ENCODE measurements around the gene PUSL1.

PUSL1 gene

DNA sequence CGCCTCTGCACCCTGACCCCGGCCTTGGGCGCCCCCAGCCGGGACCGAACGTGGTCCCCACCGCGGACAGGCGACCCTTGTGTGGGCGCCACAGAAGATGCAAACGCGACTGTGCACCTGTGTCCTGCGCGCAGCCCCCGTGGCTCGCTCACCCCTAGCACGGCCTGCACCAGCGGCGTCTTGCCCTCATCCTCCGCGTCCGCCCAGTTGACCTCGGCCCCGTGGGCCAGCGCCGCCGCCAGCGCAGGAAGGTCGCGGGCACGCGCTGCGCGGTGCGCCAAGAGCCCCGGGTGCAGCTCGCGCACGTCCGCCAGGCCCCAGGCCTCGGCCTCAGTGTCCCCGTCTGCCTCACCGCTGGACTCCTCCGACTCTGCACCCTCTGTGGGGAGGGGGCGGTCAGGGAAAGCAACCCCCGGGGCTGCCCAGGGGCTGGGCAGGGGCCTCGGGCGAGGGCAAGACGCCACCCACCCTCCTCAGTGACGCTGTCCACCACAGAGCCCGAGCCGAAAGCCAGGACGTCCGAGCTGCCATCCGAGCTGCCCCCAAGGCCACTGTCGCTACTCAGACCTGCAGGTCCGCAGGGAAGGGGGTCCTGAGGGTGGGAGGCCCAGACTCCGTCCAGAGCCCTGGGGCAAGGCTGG, 14.0 kb upstream of the PUSL1 start:
- DNase-seq (ENCODE audit: low read depth in 2 of 2), result no peak

GRCh38 chr1:1295154-1295923, 13.1 kb upstream of the PUSL1 start:
- no peak for DNase-seq (ENCODE audit: low read depth in 2 of 2)

DNA sequence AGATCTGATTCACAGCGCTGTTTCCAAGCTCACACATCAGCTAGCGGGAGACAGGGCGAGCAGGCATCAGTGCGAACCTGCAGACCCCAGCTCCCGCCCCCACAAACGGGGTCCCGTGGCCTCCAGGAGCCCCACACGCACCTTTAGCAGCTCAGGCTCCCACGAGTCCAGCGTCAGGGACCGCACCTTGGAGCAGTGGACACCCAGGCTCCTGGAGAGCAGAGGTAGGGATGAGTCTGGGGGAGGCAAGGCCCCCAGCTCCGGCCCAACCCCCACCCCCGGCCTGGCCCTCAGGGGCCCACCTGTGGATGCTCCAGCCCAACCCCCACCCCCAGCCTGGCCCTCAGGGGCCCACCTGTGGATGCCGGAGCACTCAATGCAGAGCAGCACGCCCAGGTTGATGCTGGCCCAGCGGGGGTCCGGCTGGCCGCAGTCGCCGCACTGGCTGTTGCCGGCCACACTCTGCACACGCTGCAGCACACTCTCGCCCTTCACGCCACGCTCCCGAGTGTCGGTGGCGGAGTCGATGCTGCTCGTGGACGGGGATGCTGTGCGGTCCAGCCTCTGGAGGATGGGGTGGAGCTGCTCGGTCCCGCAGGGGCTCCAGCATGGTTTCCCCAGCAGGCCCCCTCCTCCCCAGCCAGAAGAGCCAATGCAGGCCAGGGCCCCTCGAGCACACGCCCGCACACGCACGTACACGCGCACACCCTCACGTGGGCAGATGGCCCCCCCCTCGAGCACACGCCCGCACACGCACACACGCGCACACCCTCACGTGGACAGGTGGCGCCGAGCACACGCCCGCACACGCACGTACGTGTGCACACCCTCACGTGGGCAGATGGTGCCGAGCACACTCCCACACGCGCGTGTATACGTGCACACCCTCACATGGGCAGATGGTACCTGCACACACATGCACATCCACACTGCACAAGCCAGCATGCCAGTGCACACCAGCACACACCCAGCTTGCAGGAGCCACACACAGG, 12.0 kb upstream of the PUSL1 start:
- no peak for DNase-seq (ENCODE audit: low read depth in 2 of 2)

DNA sequence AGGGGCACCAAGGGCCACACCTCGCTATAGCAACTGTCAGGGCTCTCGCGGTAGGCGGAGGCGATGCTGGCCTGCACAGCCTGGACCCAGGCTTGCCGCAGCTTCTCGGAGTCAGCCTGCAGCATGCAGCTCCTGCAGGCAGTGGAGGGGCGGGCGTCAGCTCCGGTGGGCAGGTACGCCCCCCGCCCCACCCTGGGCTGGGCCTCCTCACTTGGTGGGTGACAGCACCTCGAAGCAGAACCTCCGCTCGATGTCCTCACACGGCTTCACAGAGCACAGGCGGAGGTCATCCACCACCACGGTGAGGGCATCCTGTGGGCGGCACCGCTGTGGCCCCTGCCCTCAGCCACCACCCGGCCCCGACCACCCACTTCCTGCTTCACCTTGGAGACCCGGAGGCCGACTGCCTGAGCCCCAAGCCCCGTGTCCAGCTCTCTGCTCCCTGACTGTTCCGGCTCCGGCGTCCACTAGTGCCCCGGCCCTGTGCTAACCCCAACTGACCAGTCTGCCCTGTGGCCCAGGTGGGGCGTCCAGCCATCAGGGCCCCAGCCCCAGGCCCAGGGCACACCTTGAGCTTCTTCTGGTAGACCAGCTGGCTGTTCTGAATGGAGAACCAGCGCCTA, 10.5 kb upstream of the PUSL1 start:
- DNase-seq (ENCODE audit: low read depth in 2 of 2), result no peak

DNA sequence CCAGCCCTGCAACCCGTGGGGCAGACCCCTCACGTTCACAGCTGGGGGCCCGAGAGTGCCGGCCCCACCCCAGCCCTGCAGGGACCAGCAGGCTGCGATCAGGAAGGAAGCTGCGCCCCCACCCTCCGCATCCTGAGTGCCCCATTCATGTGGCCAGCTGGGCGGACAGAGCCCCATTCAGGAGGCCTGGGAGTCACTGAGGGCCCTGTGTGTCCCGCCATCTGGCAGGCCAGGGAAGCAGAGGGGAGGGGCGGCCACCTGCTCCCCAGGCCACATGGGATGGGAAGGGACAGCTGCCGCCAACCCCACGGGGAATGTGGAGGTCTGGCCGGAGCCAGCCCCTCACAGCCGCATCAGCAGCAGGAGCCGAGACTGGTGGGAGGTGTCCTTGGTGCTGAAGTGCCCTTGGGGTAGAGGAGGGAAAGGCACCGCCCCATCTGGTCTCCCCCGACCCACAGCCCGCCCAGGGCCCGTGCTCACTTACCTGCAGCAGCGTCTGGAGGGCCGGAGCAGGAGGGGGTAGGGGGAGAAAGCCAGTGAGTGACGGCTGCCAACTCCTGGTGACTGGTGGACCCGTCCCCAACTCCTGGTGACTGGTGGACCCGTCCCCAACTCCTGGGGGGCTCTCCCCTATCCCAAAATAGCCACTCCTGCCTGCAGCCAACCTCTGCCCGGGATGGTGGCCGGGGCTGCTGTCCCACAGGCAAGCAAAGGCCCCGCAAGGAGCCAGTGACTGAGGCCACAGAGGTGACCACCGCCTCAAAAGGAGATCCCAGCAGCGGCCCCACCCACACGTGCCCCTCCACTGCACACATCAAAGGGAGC, 9.3 kb upstream of the PUSL1 start:
- DNase-seq (ENCODE audit: low read depth in 2 of 2), result no peak

- no peak for DNase-seq (ENCODE audit: low read depth in 2 of 2)
Measured at GRCh38 chr1:1299686-1300351, 8.6 kb upstream of the PUSL1 start.

GRCh38 chr1:1300352-1300739, 8.1 kb upstream of the PUSL1 start:
- DNase-seq (ENCODE audit: low read depth in 2 of 2), result no peak

GRCh38 chr1:1302006-1302430, 6.4 kb upstream of the PUSL1 start:
- no peak for DNase-seq (ENCODE audit: low read depth in 2 of 2)

DNA sequence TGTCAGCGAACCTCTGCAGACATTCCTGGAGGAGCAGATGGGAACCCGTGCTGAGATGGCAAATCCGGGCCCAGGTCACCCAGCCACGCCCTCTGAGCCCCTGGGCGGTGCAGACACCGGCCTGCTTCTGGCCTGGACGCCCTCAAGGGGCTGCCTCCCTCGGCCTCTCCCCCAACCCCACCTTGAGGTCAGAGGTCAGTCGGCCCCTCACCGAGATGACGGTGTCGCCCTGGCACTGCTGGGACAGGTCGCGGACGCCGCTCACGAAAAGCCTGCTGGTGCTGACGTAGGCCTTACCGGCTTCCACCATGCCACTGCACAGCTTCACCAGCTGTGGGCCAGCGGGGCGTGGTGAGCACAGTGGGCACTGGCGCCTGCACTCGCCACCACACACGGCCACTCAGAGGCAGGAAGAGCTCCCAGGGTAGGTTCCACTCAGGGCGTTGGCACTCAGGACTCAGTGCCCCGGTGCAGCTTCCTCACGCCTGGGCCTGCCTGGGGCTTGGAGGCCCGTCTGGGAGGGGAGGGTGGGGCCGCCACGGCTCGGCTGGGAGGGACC, 5.4 kb upstream of the PUSL1 start:
- no peak for DNase-seq (ENCODE audit: low read depth in 2 of 2)

DNA sequence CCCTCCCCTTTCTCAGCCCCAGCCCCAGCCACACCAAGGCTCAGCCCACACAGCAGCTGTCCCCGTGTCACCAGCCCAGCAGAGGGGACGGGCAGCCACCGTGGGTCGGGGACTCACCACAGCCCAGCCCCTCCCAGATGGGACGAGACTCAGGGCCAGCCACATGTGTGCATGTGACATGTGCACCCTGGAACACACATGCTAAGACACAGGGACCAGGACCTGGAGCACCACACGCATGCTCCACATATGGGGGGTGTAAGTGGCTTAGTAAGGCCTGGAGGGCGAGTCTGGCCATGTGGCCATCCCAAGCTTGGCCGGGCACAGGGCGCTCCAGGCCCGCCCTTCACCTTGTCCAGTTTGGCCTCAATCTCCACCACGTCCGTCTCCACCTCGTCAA, 4.7 kb upstream of the PUSL1 start:
- DNase-seq (ENCODE audit: low read depth in 2 of 2), result no peak

- peak; percentile 53 to 60 for DNase-seq (ENCODE audit: low read depth in 2 of 2)
Measured at GRCh38 chr1:1304331-1305299, 3.8 kb upstream of the PUSL1 start.

DNA sequence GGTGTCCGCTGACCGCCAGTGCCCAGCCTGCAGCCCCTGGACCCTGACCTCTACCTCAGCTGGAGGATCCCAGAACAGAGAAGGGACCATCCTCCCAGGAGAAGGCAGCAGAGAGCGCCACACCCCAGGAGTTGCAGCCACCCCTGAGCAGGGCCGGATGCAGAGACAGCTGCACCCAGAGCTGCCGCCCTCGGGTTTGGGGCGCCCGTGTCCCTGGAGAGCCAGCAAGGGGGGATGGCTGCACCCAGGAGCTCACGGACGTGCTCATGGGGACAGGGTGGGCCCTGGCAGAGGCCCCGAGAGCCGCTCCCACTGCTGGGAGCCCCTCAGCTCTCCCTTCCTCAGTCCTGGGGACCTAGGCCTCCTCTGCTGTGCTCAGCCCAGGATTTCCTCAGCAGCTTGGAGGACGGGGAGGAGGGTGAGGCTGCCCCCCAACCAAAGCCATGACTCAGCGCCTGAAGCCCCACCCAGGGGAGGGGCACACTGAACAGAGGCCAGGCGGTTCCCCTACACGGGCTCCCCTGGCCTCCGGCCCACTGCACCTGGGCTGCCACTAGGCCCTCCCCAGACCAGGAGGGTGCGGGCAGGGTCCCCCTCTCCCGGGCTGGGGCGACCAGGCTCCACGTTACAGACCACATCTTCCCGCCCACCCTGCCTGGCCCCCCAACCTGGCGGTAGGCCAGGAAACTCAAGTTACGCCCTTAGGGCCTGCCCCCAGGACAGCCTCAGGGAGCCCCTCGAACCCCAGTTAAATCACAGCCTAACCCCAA, 2.9 kb upstream of the PUSL1 start:
- peak; percentile 49 to 54 for DNase-seq (ENCODE audit: low read depth in 2 of 2)

DNA sequence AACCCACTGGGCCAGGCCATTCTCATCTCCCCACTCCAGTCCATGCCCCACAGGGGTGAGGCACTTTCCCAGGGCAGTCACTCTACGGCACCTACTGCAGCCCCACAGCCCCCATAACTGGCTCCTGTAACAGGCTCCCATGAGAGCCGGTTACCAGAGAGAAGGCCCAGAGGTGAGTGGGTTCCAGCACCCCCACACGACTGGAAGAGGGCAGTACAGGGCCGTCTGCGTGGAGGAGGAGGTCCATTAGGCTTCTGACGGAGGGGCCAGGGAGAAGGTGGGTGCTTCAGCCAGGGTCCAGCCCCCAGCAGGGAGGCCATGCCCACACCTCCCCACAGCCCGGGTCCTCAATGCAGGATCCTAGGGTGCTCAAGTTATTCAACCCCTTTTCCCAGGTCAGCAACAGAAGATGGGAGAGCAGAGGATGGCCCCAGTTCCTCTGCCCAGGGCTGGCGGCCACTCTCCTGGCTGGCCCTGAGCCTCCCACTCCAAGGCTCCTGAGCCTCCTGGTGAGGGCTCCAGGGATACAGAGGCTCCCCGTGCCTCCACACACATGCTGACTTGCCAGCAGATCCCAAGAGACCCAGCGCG, 2.2 kb upstream of the PUSL1 start:
- no peak for DNase-seq (ENCODE audit: low read depth in 2 of 2)

DNA sequence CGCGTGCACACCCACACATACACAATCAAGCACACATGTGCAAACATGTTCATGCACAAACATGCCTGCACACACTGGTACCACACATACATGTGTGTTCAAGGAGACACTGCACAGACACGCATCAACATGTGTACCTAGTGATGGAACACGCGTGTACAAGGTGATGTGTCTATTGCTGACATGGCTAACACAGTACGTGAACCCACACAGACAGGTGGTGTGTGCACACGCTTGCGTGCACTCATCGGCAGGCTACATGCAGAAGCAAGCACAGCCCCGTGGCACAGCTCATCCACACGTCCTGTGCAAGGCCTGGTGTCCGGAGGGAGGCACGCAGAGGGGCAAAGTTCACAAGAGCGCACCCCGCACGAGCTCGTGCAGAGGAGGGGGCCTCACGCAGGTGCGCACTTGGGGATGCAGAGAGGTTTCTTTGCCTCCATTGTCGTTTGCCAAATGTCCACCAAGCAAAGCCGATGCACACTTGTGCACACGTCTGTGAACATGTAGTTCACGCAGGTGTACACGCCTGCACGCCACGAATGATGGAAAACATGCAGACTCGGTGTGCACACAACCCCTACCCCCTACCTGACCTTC, 1.6 kb upstream of the PUSL1 start:
- DNase-seq (ENCODE audit: low read depth in 2 of 2), result no peak

GRCh38 chr1:1307261-1307922, 1.0 kb upstream of the PUSL1 start:
- DNase-seq (ENCODE audit: low read depth in 2 of 2), result no peak

- DNase-seq (ENCODE audit: low read depth in 2 of 2), result no peak
Measured at GRCh38 chr1:1308756-1309250, 406 bp downstream of the PUSL1 start.

All from fibroblast of skin of left quadriceps (primary cell).